HAP-1 (cell line): ENCODE results near the gene GSKIP.

Source experiments
- DNase-seq, 2 experiments: peaks; one replicate each; pipeline ENCODE4 v3.0.0-alpha.2; 2016 to 2020; ENCODE audit warnings: low spot score in 2 of 2
- H3K27me3 ChIP-seq: fragments of 250-450 bp; sonication (Bioruptor Pico); 2 replicates; pipeline ENCODE4 v1.5.1; 2020; ENCODE audit warnings: low read depth, mild to moderate bottlenecking, moderate library complexity
- H3K36me3 ChIP-seq: fragments of 250-450 bp; sonication (Bioruptor Pico); replicated peaks from 2 replicates; pipeline ENCODE4 v1.5.1; 2020; ENCODE audit warnings: mild to moderate bottlenecking
- H3K4me1 ChIP-seq: fragments of 250-450 bp; sonication (Bioruptor Pico); 2 replicates; pipeline ENCODE4 v1.5.1; 2020; ENCODE audit warnings: mild to moderate bottlenecking
- H3K4me3 ChIP-seq: fragments of 250-450 bp; sonication (Bioruptor Pico); 2 replicates; pipeline ENCODE4 v1.5.1; 2020; ENCODE audit warnings: mild to moderate bottlenecking, moderate library complexity
- H3K9me3 ChIP-seq: fragments of 250-450 bp; sonication (Bioruptor Pico); 2 replicates; pipeline ENCODE4 v1.5.1; 2020; ENCODE audit warnings: mild to moderate bottlenecking, moderate library complexity
- in situ Hi-C: fragments of 300-500 bp; cut with MboI; formaldehyde crosslinking; loops from 3 replicates; pipeline ENCODE4 v1.14.3; 2020; ENCODE audit warnings: low sequenced_read_pairs, inconsistent platforms, mixed read lengths

GSKIP gene

DNA sequence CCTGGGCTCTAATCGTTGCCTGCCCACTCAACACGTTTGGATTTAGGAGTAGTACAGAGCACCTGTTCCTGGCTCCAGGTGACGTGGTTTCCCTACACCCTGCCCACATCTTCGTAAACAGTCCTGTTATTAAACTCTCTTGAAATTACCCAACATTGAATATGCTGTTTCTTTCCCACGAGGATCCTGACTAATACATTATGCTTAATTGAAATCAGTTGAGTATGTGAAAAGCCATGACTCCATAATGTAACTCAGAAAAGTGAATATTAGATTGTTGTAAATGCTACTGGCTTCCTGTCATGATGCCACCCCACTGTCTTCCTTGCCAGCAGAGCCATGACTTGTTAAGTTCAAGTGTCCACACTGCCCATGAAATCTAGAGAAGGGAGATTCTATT, 50.2 kb downstream of the GSKIP start:
- Histone ChIP-seq H3K36me3 (no peaks in the 10 kb centered on the region), H3K27me3 (no peaks in the 10 kb centered on the region), H3K9me3 (no peaks in the 10 kb centered on the region), H3K4me1 (no peaks in the 10 kb centered on the region), H3K4me3 (no peak overlapping the region)
- in situ Hi-C loops: loop anchor here (10.0 kb wide), 1 partner anchor 319 kb away; no protein-coding TSS in a partner anchor
- DNase-seq: no peak

DNA sequence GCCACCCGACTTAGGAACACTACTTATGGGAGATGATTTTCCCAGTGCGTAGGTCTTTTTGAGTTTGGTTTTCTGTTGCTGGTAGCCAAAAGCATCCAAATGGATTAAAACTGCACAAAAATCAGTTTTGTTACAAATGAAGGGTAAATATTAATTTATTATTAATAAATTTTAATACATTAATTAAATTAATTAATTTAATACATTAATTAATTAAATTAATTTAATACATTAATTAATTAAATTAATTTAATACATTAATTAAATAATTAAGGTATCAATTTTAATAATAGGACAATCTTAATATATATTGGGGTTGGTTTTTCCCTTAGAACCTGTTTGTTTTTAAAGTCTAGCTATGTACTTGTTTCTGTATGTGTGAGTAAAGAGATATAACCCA, 52.2 kb downstream of the GSKIP start:
- Histone ChIP-seq H3K4me3 (no peak overlapping the region), H3K36me3 (no peaks in the 10 kb centered on the region), H3K9me3 (no peaks in the 10 kb centered on the region), H3K27me3 (no peaks in the 10 kb centered on the region), H3K4me1 (no peaks in the 10 kb centered on the region)
- in situ Hi-C loops: loop anchor here (10.0 kb wide), 1 partner anchor 321 kb away; no protein-coding TSS in a partner anchor
- no peak for DNase-seq

DNA sequence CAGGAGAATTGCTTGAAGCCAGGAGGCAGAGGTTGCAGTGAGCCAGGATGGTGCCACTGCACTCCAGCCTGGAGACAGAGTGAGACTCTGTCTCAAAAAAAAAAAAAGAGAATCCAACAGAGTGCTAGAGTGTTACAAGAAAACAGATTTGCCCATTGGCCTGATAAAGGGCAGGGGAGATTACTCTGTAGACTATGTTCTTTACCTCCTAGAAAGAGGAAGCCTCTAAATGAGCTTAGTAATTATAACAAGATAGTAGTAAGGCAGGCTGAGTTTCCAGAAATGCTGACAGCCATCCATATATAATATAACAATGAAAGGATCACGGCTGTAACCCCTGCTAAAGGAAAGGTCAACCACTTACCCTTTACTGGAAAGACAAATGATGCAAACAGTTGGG, 53.0 kb downstream of the GSKIP start:
- Histone ChIP-seq H3K9me3 (no peaks in the 10 kb centered on the region), H3K4me3 (no peak overlapping the region), H3K36me3 (no peaks in the 10 kb centered on the region), H3K4me1 (no peaks in the 10 kb centered on the region), H3K27me3 (no peaks in the 10 kb centered on the region)
- DNase-seq: no peak
- in situ Hi-C loops: loop anchor here (10.0 kb wide), 1 partner anchor 321 kb away; no protein-coding TSS in a partner anchor

DNA sequence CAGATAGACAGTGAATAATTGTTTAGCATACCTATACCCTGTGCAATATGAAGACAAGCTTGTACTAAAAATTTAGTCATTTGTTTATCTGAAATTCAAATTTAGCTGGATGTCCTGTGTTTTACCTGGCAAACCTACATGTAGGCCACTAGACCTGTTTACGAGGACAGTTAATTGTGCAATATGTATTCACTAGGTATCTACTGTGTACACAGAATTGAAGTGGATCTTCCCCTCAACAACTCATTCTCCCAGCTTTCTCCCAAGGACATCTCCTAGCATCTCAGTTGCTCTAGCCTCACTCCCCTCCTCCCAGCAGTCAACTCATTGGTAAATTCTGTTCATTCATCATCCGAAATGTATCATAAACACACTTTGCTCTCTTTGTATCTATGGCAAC, 53.9 kb downstream of the GSKIP start:
- no peaks in the 10 kb centered on the region for H3K4me1 ChIP-seq
- no peaks in the 10 kb centered on the region for H3K36me3 ChIP-seq
- H3K27me3 ChIP-seq: no peaks in the 10 kb centered on the region
- no peaks in the 10 kb centered on the region for H3K9me3 ChIP-seq
- in situ Hi-C loops: loop anchor here (10.0 kb wide), 1 partner anchor 322 kb away; no protein-coding TSS in a partner anchor
- DNase-seq: no peak
- no peak overlapping the region for H3K4me3 ChIP-seq

DNA sequence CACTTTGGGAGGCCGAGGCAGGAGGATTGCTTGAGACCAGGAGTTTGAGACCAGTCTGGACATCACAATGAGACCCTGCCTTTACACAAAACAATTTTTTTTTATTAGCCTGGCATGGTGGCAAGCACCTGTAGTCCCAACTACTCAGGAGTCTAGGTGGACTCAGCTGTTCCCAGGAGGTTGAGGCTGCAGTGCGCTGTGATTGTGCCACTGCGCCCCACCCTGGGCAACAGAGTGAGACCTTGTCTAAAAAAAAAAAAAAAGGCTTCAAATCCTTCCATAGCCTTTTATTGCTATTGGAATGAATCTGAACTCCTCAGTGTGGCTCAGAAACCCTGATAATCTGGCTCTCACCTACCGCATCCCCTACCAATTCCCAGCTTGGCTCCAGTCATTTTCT, 54.7 kb downstream of the GSKIP start:
- Histone ChIP-seq H3K4me1 (no peaks in the 10 kb centered on the region), H3K4me3 (no peak overlapping the region), H3K27me3 (no peaks in the 10 kb centered on the region), H3K36me3 (no peaks in the 10 kb centered on the region), H3K9me3 (no peaks in the 10 kb centered on the region)
- in situ Hi-C loops: loop anchor here (10.0 kb wide), 1 partner anchor 323 kb away; no protein-coding TSS in a partner anchor
- DNase-seq: no peak

DNA sequence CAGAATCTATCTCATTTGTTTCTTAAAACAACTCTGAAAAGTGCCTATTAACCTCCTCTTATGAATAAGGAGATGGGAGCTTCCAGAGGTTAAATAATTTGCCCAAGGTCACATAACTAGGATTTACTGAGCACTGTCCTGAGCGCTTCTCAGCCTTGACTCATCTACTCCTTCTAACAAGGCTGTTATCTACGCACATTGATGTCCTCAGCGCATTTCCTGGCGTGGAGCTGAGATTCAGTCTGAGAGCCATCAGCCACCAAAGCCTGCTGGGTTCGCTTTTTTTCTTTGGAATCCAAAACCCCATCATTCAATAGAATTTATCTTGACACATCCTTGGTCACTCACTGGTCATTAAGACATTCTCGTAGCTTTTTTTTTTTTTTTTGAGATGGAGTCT, 57.9 kb downstream of the GSKIP start:
- H3K9me3 ChIP-seq: no peaks in the 10 kb centered on the region
- in situ Hi-C loops: loop anchor here (5.0 kb wide), 1 partner anchor 124 kb away; no protein-coding TSS in a partner anchor
- no peaks in the 10 kb centered on the region for H3K4me1 ChIP-seq
- H3K4me3 ChIP-seq: no peak overlapping the region
- H3K27me3 ChIP-seq: no peaks in the 10 kb centered on the region
- DNase-seq: no peak
- no peaks in the 10 kb centered on the region for H3K36me3 ChIP-seq

DNA sequence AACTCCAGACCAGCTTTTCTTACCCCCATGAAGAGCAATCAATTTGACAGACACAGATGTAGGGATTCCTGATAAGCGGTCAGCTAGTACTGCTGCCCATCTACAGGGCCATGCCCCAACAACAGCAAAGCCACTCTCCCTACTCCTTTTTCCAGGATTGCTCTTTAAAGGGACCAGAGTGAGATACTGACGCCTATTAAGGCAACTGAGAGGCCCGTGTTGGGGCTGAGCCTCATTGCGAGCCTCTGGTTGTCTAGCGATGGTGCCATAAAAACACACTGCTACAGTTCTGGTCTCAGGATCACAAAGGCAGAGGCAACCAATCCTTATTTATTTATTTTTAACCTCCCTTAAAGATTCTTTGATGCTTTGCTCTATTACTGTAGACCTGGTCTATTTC, 59.7 kb downstream of the GSKIP start:
- H3K9me3 ChIP-seq: no peaks in the 10 kb centered on the region
- H3K4me1 ChIP-seq: no peaks in the 10 kb centered on the region
- H3K36me3 ChIP-seq: no peaks in the 10 kb centered on the region
- no peak for DNase-seq
- in situ Hi-C loops: loop anchor here (5.0 kb wide), 1 partner anchor 126 kb away; no protein-coding TSS in a partner anchor
- no peak overlapping the region for H3K4me3 ChIP-seq
- no peaks in the 10 kb centered on the region for H3K27me3 ChIP-seq

DNA sequence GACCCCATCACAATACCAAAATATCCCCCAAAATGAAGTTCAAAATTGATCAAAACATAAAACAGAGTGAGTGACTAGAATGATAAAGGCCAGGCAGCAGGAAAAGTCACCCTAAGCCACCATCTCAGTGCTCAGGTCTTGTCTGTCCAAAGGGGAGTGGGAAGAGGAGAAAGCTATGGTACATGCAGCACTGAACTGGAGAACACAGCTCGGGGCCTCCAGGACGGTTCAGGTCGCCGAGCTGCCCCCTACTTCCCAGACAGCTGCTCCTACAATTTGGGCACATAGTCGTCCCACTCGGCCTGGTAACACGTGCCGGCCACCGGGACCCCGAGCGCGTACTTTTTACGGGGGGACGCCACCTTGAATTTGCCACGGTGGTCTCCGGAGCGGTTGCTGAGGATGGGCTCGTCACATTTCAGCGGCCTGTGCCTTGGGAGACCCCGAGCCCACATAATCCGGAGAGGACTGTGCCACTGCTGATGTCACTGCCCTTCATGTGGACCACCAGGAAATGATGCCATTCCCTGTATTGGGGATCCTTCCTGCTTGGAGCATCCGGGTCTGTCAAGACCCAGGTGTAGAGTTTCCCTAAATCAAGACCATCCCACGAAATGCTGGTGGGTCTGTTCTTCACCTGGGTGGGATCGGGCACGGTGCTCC, 60.3 kb downstream of the GSKIP start:
- Histone ChIP-seq H3K4me3 (no peak overlapping the region), H3K27me3 (no peaks in the 10 kb centered on the region), H3K36me3 (no peaks in the 10 kb centered on the region), H3K4me1 (no peaks in the 10 kb centered on the region), H3K9me3 (no peaks in the 10 kb centered on the region)
- in situ Hi-C loops: loop anchor here (5.0 kb wide), 1 partner anchor 126 kb away; no protein-coding TSS in a partner anchor
- no peak for DNase-seq

DNA sequence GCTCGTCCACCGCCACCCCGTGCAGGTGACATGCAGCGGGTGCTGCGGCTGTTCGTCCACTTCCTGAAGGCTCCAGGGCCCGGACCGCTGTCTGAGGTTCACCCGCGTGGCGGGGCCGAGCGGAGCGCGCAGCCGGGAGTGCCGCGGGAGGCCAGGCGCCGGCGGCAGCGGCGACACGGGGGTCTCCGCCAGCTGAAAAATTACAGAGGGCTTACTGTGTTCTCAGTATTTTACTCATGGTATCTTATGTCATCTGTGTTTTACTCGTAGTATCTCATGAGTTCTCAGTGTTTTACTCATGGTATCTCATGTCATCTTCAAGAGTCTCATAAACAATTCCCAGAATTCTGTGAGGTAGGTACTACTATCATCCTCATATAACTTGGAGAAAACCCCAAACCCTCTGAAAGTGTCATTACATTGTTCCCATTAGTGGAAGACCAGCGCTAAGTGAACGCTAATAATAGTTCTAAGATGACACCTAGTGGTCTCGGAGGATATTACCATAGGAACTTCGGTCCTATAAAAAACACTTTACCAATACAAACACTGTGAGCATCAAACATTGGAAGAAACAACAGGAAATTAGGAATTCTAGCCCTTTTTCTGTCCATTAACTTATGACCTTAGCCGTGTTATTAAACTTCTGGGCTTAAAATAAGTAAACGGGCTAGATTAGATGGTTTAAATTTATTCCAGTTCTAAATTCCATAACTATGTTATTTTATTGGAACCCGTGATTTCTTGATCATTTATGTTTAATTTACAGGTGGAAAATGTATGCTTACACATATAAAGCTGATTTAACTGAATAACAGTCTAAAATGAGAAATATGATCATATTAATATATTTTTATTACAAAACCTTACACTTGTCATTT, 61.0 kb downstream of the GSKIP start:
- DNase-seq: peak; percentile 49 to 81
- Histone ChIP-seq H3K4me1 (no peaks in the 10 kb centered on the region), H3K9me3 (no peaks in the 10 kb centered on the region), H3K4me3 (no peak overlapping the region), H3K36me3 (no peaks in the 10 kb centered on the region), H3K27me3 (no peaks in the 10 kb centered on the region)
- in situ Hi-C loops: loop anchor here (5.0 kb wide), 1 partner anchor 127 kb away; no protein-coding TSS in a partner anchor

DNA sequence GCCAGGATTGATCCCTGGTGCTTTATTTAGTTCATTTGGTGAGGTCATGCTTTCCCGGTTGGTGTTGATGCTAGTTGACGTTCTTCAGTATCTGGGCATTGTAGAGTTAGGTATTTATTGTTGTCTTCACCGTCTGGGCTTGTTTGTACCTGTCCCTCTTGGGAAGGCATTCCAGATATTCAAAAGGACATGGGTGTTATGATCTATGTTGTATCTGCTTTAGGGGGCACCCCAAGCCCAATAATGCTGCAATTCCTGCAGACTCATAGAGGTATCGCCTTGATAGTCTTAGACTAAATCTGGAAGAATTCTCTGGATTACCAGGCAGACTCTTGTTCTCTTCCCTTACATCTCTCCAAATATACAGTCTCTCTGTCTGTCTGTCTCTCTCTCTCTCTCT, 70.7 kb downstream of the GSKIP start:
- no peaks in the 10 kb centered on the region for H3K27me3 ChIP-seq
- in situ Hi-C loops: no loop called here
- H3K4me1 ChIP-seq: 0 out of 2 replicates have a peak, but pooled peaks cover 2% of the 10 kb centered on the region
- no peak overlapping the region for H3K4me3 ChIP-seq
- no peaks in the 10 kb centered on the region for H3K36me3 ChIP-seq
- H3K9me3 ChIP-seq: no peaks in the 10 kb centered on the region
- no peak for DNase-seq
